Activated CD8-positive, alpha-beta memory T cell treated with anti-CD3 and anti-CD28 coated beads for 48 hours (primary cell): ENCODE measurements around the gene AVL9.
"Not testable (repeated sequence)": the region's sequence is repeated elsewhere in the genome, so short reads cannot be mapped to it uniquely, and the experiment has no call there.

Experiments used
- DNase-seq, 3 experiments: peaks; one replicate each; pipeline ENCODE4 v3.0.0-alpha.2; 2020; ENCODE audit warnings: low read depth in 2 of 3, low spot score in 2 of 3

Gene AVL9

DNA sequence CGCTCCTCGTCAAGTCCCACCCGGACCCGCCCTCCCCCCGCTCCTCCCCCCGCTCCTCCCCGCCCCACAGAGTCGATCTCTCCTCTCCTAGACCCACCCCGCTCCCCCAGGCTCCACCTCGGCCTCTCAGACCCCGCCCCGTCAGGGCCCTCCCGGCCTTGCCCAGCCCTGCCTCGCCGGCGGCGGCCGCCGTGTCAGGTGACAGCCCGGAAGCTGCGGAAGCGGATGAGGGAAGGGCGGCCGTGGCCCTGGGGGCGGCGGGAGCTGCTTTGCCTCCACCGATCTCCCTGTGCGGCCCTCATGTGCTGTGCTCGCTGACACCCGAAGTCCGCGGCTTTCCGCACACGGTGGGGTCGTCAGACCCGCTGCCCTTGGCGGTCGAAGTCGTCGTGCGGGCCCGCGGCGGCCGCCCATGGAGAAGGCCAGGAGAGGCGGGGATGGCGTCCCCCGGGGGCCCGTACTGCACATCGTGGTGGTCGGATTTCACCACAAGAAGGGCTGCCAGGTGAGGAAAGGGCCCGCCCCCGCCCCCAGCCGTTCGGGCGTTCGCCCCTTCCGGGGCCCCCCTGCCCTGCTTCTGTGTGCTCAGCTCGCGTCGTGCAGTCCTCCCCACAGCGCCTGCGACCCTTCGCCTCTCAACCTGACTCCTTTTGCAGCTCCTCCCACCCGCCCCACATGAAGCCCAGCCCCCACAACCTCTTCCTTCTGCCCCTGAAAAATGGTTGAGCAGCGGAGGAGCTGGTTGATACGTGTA is at the start of gene AVL9:
Gene AVL9, plus strand, starts transcription at position 192 of the 754 bp plus-strand sequence. Its CDS starts 221 bp downstream, at position 413.
- peak; percentile 89 to 99 (median 90) for DNase-seq

DNA sequence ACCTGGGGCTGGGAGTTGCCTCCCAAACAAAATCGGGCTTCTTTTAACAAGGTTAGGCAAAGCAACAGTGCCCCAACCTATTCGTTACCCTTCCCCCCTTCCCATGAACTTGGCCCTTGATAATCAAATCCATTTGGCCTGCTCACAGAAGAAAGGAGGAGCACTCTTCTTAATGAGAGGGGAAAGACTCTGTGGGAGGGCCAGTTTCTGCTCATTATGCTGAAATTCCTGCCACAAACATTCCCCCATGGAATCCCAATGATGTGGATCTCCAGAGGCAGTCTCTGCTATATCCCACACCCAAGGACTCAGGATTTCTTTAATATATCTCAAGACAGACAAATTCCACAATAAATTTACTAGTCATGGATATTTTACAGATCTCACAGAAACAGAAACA is 48.1 kb upstream of the AVL9 start:
- DNase-seq: no peak

DNA sequence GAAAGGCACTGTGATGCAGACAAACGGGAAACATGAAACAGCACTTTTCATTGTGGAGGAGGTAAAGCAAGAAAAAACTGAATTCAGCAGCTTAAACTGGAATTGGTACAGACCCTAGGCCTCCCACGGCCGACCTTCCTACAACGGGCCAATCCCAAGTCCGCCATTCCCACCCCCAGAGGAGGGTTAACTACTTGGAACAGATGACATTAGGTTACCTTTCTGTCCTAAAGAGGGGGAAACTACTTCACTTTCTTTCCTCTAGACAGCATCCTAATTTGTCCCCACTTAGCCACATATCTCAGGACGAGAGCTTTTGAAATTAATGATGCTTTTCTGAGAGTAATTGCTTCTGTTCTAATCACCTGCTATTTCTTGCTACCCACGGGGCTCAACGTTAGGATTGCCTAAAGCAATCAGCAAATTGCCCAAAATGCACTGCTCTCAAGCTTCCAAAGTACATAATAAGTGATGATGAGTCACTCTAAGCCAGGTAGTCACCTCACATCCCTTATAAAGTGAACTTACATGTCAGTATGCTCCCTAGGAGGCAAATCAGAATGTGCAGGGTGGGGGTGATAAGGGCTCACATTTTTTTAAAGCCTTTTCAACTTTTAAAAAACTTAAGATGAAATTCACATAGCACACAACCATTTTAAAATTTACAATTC is 41.8 kb upstream of the AVL9 start:
- no peak for DNase-seq

GRCh38 chr7:32458025-32458424 is 37.3 kb upstream of the AVL9 start:
- DNase-seq: no peak

DNA sequence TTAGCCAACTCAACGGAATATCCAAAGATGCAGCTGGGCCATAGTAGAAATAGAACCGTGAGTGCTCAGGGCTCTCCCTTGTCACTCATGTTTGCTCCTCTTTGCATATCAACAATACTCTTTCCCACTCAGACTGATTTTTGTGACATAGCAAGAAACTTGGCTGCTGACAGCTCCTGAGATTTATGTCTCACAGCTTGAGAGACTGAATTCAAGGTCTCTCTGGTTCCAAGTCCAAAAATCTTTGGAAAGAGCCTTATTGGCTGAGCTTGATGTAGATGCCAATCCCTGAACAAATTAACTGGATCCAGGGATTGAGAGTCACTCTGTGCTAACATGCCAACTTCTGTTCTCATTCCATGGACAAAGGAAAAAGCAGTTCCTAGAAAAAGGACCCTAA is 35.5 kb upstream of the AVL9 start:
- DNase-seq: no peak

- no peak for DNase-seq
Observed at GRCh38 chr7:32461484-32461883, 33.8 kb upstream of the AVL9 start.

DNA sequence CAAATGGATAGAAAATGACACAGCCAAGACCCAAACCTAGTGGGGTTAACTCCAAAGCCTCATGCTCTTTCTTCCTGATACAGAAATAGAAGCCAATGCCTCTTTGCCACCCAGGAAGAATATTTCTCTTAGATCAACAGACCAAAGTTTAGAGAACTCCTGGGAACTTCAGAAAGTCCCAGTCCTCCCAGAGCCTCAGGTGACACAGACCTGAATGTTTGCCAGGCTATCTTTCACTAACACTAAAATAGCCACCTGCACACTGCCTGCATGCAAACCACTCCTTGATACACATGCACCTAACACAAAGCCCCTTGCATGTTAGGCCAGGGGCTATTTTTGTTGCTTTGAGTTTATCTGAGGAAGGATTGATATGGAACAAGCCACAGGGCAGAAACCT is 32.8 kb upstream of the AVL9 start:
- no peak for DNase-seq

DNA sequence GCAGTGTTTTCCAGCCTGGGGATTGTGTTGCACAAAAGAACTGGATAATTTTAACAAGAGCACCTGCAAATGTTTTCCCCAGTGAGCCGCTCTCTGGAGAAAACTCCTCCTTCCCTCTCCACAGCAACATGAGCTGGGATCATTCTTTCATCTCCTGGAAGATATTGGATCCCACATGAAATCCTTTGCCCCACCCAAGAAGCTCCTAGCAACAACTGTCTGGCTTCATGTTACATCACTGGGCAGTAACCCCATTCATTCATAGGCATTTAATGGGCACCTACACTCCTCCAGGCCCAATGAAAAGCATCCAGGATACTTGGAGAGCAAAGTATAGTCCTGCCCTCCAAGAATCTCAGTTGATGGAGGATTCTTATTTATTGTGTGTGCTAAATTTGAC is 32.3 kb upstream of the AVL9 start:
- no peak for DNase-seq

DNA sequence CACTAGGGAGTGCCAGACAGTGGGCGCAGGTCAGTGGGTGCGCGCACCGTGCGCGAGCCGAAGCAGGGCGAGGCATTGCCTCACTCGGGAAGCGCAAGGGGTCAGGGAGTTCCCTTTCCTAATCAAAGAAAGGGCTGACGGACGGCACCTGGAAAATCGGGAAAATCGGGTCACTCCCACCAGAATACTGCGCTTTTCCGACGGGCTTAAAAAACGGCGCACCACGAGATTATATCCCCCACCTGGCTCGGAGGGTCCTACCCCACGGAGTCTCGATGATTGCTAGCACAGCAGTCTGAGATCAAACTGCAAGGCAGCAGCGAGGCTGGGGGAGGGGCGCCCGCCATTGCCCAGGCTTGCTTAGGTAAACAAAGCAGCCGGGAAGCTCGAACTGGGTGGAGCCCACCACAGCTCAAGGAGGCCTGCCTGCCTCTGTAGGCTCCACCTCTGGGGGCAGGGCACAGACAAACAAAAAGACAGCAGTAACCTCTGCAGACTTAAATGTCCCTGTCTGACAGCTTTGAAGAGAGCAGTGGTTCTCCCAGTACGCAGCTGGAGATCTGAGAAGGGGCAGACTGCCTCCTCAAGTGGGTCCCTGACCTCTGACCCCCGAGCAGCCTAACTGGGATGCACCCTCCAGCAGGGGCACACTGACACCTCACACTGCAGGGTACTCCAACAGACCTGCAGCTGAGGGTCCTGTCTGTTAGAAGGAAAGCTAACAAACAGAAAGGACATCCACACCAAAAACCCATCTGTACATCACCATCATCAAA is 30.5 kb upstream of the AVL9 start:
- DNase-seq: not testable (repeated sequence)

GRCh38 chr7:32470004-32470403 is 25.3 kb upstream of the AVL9 start:
- DNase-seq: not testable (repeated sequence)

- no peak for DNase-seq
Observed at GRCh38 chr7:32470871-32471270, 24.4 kb upstream of the AVL9 start.

- no peak for DNase-seq
Observed at GRCh38 chr7:32472015-32472414, 23.3 kb upstream of the AVL9 start.

DNA sequence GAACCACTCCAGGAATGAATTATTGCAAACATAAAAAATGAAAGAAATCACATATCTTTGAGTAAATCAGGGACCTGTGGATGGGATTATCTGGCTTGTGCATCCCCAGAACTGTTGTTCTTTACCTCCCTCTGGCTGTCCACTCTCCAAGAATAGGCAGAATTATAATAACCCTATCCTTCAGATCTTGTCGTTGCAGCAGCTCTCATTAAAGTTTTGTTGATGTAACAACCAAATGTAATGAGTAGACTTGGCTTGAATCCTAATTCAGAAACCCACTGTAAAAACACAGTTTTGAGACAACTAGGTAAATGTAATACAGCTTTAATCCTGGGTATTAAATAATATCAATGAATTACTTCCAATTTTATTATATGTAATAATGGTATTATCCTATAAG is 21.3 kb upstream of the AVL9 start:
- DNase-seq: no peak

GRCh38 chr7:32476816-32477648 is 18.3 kb upstream of the AVL9 start:
- no peak for DNase-seq

DNA sequence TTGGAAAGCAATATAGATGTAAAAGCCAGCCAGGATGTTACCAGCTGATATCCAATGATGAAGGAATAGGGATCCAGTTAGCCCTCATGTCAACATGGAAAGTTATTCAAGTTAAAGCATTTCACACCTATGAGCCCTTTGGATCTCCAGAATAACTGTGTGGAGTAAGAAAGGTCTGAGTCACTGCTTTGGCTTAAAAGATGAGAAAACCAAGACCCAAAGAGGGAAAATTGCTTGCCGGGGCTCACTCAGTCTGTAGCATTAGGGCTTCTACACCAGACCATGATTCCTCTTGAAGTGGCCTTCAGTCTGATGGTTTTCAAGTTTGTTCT is 17.7 kb upstream of the AVL9 start:
- no peak for DNase-seq

DNA sequence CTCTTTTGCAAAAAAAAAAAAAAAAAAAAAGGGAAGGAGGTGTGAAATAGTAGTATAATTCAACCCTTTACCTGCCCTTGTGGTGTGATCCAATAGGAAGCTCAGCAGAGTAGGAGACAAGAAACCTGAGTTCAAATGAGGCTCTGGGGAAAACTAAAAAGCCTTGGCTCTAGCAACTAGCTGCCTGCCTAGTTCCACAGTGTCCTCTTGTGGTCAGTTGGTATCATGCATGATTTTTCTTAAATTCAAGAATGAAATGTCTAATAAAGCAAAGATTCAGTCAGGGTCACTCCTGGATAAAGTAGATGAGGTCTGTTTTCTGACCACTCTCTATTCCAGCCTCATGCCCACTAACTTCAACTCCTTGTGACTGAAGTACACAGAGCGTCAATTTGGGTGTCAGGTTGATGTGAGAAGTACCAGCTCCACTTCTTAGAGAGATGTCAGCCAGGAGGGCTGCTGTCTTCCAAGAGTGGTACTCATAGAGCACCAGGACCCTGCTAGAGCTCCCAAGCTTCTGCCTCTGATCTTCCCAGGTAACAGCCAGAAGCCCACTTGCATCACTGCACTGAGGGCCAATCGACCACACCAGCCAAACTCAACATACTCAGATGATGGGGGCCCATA is 15.6 kb upstream of the AVL9 start:
- DNase-seq: no peak

GRCh38 chr7:32481176-32481575 is 14.1 kb upstream of the AVL9 start:
- DNase-seq: no peak

DNA sequence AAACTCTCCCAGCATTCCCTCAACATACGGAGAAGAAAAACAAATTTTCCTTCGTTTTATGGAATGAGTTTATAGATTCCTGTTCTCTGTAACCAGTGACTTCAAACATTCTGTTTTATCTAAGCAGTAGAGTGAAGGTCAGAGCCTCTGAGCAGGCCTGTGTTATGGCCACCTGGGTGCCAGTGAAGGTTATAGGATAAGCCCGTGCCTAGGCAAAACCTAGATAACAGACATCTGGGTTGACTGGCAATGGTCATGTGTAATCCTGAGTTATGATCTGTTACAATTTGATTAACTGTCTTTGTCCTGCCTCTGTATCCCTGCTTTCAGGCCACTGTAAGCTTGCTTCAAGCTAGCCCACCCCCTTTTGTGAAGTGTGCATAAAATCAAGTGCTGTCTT is 13.4 kb upstream of the AVL9 start:
- no peak for DNase-seq

DNA sequence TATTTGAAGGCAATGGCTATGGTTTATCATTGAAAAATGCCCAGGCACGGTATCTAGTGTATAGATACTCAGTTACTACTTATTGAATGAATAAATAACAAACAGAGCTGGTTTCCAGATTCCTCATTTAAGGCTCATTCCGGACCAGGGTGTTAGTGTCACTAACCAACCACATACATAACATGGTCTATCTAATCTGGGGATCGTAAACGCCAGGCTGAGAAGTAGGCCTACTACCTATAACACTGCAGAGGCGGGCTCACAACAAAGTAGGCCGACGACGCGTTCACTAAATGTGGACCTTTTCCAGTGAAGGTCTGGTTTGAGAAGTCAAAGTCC is 5.5 kb upstream of the AVL9 start:
- no peak for DNase-seq

DNA sequence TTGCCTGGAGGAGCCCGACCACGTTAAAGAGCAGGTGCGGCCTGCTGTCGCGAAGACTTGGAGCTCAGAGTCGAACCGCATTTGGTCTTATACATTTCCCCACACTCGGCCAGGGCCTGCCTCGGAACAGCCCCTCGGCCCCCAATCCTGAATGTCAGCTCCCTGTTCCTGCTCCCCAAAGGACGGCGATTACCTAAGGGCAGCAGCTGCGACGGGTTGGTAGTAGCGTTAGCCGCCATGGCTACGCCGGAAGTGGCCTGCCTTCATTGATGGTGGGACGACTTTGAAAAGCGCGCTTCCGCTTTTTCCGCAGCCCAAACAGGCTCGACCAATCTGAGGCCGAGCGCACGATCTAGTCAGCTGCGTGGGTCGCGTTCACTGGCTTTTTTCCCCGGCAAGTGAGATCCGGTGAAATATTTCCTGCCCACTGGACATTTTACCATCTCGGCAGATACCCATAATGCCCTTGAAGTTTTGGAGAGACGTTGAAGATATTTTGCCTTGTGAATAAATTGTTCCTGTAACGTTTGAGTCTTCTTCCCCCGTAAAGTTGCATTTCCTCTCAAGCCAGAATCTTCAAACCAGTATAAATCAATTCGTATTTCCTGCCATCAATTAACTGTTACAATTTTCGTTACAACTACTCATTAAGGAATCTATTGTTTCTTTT is 5.0 kb upstream of the AVL9 start, which contains the start of gene LSM5:
Gene LSM5, minus strand, starts transcription at position 254 of the 670 bp plus-strand sequence. Its CDS starts 15 bp downstream, at position 239.
- DNase-seq: peak; percentile 53 to 77 (median 68)
